ENCODE results near the gene TAS1R3.

The TAS1R3 gene

DNA sequence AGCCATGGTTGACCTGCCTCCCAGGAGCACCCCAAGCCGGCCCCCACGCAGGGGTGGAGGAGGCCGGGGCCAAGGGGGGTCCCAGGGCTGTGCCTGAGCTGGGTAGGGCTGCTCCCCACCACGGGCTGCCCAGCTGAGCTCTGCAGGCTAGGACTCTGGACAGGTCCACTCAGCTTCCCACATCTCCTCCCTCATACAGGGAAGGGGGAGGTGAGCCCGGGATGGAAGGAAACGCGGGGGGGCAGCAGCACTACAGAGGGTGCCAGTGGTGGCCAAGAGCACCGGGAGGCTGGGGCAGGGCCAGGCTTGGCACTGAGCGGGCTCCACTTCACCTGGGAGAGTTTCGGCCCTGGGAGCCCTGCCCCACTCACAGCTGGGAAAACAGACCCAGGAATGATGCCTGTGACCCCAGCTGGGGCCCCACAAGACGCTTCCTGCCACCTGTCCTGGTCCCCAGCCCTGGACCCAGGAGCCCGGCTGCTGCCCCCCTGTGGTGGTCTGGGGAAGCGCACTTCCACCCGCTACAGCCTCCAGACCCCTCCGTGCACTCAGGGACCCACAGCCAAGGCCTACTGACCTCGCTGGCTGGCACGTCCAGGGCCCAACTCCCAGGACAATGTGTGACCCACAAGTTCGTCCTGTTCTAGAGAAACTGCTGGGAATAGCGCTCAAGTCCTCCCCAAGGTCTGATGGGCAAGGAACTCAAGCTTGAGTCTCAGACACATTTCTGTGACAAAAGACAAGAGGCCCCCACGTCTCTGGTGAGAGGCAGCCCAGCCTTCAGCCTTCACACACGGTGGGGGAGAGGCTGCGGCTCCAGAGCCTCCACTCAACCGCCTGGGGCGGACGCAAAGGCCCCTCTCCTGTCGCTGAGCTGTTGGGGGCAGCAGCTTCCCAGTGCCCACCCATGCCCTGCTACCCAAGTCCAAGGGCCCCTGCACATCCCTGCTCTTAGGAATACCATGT lies 40.9 kb downstream of the TAS1R3 start:
- DNase-seq (ENCODE audit: low spot score): peak; percentile 87

DNA sequence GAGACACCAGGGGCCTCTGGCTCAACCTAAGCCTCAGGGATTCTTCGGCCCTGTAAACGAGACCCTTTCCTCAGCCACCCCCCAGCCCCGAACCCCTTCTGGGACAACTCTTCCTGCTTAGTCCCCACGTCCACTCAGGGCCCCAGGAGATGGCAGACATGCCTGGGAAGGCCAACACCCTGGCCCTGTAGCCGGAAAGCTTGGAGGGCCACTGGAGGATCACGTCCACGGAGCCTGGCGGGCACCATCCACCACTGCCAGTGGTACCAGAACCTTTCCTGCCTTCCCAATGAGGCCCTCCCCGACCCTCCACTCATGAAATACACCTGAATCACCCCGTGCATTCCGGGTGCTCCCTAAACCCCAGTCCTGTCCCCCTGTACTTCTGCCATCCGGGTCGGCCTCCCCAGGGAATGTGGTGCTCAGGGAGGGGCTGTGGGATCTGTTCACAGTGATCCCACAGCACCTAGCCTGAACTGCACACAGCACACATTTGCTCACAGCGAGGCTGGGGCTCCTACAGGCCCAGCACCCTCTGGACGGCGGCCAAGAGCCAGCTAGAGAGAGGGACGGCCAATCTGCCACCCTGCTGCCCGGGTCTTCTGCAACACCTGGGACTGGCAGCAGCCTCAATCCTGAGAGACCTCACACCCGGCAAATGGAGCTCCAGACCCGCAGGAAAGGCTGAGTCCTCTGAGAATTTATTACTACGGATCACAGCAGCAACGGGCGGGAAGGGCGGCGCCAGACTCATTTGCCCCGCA lies 42.2 kb downstream of the TAS1R3 start:
- no peak for DNase-seq (ENCODE audit: low spot score)

DNA sequence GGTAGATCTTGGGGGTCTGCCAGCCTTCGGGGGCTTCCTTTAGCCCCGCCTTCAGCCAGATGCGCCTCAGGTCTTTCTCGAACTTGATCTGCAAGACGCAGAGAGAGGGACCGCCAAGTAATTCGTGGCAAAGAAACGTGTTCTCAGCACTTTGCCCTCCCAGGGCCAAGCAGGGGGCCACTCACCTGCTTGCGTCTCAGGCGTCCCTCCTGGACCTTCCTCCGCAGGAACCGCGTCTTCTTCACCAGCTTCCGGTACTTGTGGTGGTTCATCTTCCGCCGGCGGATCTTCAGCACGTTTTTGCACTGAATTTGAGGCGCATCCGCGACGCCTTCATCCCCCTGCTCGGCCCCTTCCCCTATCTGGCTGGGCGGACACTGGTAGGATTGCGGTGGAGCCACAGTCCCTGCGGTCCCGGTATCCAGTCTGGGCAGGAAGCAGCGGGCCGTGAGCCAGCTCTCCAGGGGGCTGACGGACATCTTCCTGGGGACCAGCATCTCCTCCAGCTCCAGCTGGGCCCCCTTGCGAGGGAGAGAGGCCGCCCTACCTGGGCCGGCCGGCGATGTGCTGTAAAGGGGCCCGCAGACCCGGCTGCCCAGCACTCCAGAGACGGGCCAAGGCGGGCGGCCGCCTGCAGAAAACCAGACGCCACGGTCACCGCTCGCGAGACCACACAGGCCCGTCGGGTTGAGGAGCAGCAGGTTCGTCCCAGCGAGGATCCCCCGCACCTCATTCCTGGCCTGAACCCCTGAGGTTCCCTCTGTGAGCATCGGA lies 42.9 kb downstream of the TAS1R3 start:
- no peak for DNase-seq (ENCODE audit: low spot score)

DNA sequence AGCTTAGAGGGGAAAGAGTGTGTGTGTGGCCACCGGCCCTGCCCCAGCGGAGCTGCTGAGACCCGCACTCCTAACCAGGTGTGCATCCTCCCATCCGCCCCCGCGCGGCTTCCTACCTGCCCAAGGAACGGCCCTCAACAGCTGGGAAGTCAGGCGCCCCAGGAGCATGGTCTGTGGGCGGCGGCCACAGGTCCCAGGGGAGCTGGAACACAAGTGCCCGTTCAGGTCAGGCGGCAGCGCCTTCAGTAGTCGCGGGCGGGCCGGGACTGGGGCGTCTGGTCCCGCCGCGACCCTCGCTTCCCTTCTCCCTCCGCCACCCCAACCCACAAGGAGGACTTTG lies 43.5 kb downstream of the TAS1R3 start:
- no peak for DNase-seq (ENCODE audit: low spot score)

DNA sequence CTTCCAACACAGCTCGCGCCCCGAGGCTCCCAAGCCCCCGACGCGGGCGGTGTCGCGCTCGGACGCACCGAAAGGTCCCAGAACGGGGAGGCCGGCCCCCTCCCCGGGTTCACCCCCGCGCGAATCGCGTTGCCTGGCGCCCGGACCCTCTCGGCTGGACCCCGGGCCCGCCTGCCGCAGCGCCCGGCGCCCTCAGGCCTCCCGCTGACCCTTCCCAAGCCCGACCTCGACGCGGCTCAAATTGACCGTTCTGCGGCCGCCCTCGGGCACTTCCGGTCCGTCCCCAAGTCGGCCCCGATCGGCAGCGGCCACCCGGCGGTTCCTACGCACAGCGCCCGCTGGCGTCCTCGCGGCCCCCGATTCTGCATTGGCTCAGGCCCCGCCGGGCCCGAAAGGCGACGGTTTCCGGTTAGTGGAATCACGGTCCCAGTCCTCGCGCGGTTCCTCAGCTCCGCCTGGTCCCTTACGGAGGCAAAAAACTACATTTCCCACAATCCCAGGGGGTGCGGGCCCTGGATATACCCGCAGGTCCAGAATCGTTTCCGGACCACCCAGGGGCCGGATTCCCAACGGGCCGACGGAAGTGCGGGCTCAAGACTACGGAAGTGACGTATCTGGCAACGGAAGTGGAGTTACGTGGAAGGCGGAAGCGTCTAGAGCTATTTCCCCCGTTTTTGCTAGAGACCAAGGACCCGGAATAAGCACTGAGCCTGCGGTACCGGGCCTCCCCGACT lies 44.0 kb downstream of the TAS1R3 start, which contains the start of gene AURKAIP1:
Gene AURKAIP1 (minus strand): TSS at position 279 of the 734 bp plus-strand sequence. CDS start 451 bp downstream, outside the sequence.
- peak; percentile 97 for DNase-seq (ENCODE audit: low spot score)

DNA sequence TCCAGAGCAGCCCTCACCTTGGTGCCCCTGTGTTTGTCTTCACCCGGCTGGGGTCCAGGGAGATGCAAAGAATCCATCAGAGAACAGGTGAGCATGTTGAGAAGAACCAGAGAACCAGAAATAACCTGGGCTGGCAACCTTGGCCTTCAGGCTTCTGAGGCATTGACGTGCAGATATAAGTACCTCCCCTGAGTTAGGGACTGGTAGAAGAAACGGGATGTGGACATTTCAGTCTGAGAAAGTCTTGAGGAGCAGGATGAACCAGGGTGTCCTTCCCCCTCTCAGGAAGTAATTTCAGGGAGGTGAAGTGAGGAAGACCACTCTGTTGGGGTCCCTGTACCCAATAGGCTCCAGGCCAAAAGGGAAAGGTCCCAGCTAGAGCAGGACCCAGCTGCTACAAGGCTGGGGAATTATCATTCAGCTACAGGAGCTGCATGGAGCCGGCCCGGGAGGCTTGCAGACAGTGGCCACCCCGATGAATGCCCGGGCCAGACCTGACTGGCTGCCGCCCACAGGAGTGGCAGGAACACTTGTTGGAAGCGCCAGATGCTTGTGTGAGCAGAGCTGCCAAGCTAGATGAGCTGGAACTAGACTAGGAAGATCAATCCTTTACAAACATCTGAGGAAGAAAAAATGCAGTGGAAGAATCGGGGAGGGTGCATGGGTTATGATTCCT lies 45.6 kb downstream of the TAS1R3 start:
- no peak for DNase-seq (ENCODE audit: low spot score)

GRCh38 chr1:1377540-1378205 lies 46.6 kb downstream of the TAS1R3 start:
- DNase-seq (ENCODE audit: low spot score): no peak

DNA sequence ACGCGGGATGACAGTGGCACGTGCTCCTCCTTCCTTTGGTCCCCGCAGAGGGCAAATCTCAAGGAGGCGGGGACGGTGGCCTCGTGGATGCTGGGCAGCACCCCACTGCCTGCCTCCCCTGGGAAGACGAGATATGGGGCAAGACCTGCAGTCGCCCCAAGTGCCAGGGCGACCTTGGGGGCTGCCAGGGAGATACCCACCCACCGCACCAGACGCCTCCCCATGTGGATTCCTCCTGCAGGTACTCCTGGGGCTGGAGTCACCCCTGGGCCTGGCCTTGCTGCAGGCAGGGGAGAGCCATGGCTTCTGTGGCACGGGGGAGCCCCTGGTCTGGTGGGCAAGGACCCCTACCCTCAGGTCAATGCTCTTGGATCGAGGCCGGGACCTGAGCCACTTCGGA lies 49.8 kb downstream of the TAS1R3 start:
- no peak for DNase-seq (ENCODE audit: low spot score)

GRCh38 chr1:1381294-1381693 lies 50.2 kb downstream of the TAS1R3 start:
- DNase-seq (ENCODE audit: low spot score): no peak

Data from GM03348 (cell line).